Fibroblast of pulmonary artery (primary cell): ENCODE measurements around the gene MRPL17.

Source experiments
- DNase-seq: peaks from one replicate; pipeline ENCODE4 v3.0.0-alpha.2; 2010; ENCODE audit warnings: low read depth
- H3K4me3 ChIP-seq: replicated peaks from 2 replicates; pipeline ENCODE4 v1.5.1; 2011; ENCODE audit warnings: low read depth, mild to moderate bottlenecking, control low read depth, low read length, moderate library complexity
- TF ChIP-seq, protein P1 (sequence below): IDR thresholded peaks from 2 replicates; pipeline ENCODE4 v1.5.1; 2011; ENCODE audit warnings: mild to moderate bottlenecking, control low read depth, low read length, inconsistent platforms; ENCODE audit errors: missing control alignments

The MRPL17 gene

DNA sequence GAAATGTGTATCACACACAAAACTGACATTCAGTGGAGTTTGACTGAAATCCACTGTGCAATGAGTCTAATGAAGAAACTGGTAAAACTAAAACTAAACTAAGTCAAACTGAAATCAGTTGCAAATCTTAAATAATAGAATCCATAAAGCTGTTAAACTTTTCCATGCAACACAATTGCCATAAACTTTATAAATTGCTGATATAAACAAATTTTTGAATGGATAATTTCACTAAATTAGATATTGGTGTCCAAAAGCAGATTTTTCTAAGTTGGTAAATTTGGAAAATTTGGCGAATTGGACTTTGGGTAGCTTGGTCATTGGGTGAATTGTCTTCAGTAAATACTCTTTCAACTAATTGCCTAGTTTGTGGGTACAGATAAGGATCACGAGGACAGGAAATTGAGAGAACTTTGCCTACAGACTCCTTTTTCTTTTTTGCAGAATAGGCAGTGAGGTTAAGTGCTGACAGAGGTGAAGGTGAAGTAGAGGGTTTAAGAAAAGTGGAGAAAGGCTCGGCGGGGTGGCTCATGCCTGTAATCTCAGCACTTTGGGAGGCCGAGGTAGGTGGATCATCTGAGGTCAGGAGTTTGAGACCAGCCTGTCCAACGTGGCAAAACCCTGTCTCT is 12.8 kb downstream of the MRPL17 start:
- TF ChIP-seq, protein P1, sequence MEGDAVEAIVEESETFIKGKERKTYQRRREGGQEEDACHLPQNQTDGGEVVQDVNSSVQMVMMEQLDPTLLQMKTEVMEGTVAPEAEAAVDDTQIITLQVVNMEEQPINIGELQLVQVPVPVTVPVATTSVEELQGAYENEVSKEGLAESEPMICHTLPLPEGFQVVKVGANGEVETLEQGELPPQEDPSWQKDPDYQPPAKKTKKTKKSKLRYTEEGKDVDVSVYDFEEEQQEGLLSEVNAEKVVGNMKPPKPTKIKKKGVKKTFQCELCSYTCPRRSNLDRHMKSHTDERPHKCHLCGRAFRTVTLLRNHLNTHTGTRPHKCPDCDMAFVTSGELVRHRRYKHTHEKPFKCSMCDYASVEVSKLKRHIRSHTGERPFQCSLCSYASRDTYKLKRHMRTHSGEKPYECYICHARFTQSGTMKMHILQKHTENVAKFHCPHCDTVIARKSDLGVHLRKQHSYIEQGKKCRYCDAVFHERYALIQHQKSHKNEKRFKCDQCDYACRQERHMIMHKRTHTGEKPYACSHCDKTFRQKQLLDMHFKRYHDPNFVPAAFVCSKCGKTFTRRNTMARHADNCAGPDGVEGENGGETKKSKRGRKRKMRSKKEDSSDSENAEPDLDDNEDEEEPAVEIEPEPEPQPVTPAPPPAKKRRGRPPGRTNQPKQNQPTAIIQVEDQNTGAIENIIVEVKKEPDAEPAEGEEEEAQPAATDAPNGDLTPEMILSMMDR, result no peak
- no peak overlapping the region for H3K4me3 ChIP-seq
- DNase-seq, result no peak

DNA sequence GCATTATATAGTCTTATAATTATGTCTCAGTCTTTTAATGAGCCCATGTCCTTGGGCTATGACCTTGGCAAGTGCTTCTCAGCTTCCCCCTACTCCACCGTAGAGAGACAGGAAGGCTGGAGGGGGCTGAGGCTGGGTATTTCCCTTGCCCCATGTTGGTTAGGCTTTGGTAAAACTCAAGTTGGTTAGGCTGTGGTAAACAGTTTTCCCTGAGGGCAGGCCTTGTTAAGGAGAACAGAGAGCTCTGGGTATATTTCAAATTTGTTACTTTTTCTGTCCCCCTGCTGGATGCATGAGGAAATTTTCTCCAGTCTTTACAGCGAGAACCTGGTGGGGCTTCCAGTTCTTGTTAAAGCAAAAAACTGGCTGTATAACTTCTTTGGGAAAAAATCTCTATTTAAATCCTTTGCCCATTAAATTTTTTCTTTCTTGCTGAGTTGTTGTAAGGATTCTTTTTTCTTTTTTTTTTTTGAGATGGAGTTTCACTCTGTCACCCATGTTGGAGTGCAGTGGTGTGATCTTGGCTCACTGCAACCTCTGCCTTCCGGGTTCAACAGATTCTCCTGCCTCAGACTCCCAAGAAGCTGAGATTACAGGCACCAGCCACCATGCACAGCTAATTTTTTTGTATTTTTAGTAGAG is 15.3 kb downstream of the MRPL17 start:
- peak; percentile 58 for DNase-seq
- TF ChIP-seq, protein P1, result peak; percentile 58
- no peak overlapping the region for H3K4me3 ChIP-seq

DNA sequence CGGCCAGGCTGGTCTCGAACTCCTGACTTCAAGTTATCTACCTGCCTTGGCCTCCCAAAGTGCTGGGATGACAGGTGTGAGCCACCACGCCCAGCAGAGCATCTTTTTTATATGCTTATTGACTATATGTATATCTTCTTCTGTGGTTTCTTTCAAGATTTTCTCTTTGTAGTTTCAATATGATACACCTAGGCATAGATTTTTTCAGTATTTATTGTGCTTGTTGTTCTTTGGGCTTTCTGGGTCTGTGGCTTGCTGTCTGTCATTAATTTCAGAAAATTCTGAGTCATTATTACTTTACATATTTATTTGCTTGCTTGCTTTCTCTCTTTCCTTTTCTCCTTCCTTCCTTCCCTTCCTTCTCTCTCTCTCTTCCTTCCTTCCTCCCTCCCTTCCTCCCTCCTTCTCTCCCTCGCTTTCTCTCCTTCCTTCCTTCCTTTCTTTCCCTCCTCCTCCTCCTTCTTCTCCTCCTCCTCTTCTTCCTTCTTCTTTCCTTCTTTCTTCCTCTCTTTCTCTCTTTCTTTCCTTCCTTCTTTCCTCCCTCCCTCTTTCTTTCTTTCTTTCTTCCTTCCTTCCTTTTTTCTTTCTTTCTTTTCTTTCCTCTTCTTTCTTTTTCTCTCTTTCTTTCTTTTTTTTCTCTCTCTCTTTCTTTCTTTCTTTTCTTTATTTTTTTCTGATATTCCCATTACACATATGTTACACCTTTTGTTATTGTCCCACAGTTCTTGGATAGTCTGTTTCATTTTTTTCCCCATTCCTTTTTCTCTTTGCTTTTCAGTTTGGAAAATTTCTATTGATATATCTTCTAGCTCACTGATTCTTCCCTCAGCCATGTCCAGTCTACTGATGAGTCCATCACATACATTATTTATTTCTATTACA is 16.6 kb downstream of the MRPL17 start:
- TF ChIP-seq, protein P1, result no peak
- no peak for DNase-seq
- no peak overlapping the region for H3K4me3 ChIP-seq

DNA sequence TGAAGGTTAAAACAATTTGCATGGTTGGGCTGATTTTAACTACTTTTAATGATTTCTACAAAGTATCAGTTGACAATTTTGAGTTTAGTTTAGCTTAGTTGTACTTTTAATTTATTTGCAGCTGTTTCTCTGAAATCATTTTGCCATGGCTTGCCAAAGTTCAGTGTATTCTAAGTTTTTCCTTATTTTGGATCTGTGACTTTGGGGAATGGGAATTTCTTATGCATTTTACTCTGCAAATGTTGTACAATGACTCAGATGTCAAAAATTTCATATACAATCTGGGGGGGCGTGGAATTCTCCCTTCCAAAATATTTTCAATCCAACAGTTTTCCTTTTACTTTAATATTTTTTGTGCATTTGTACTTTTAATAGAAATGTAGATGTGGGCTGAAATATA is 18.6 kb downstream of the MRPL17 start:
- TF ChIP-seq, protein P1, result no peak
- no peak overlapping the region for H3K4me3 ChIP-seq
- no peak for DNase-seq

DNA sequence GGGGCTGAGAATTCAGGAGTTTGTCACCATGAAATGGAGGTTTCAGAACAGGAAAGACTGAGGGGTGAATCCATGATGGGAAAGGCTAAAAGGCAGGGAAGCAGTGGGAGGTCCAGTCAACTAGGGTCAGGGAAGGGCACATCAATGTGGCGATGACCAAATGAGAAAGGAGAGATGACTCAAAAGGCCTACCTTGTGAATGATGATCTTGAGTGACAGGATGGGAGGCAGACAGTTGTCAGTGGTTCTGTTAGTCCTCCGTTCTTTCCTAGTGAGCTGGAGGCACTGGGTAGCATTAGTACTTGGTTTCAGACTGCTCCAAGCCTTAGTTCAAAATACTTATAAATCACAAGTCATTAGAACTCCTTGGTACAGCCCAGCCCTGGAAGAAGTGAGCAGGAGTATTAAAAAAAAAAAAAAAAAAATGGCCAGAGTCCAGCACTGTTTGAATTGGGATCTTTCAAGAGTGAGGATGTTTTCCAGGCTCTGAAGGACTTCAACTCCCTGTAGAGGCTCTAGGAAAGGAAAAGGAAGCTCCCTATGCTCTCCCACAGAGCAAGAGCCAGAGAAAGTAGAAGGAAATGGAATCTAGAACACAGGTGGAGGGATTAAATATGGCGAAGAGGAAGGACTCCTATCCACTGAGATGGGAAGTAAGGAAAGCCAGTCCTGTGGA is 19.2 kb downstream of the MRPL17 start:
- H3K4me3 ChIP-seq, result no peak overlapping the region
- TF ChIP-seq, protein P1, result no peak
- no peak for DNase-seq

DNA sequence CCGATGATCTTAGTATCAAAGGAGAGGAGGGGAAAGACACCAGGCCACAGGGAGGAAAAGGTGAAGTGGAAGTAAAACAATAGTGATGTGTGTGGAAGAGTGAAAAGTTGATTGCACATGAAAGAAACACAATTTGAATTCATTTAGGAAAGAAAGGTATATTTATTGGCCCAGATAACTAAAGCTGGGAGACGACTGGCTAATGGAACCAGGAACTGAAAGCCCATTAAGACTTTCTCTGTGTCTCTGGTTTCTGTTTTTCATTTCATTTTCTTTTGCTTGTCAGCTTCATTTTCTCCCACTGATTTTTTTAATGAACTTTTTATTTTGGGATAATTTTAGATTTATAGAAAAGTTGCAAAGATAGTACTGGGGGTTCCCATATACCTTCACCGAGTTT is 22.4 kb downstream of the MRPL17 start:
- DNase-seq, result no peak
- no peak overlapping the region for H3K4me3 ChIP-seq
- TF ChIP-seq, protein P1, result no peak
